H9 (cell line): ENCODE data around the gene TAF15. TPM values are rescaled to one million over a fixed set of nuclear protein-coding genes. Genes with fewer than 3 reads are reported as not detected.

Experiments used
- DNase-seq: peaks from one replicate; pipeline ENCODE4 v3.0.0-alpha.2; 2017
- H2AFZ ChIP-seq: one replicate; pipeline ENCODE4 v1.6.1; 2013; ENCODE audit warnings: mild to moderate bottlenecking, low read length, control low read depth, moderate library complexity
- H2AK5ac ChIP-seq: 2 replicates; pipeline ENCODE4 v1.6.1; 2013; ENCODE audit warnings: low read length, control low read depth, mixed read lengths; ENCODE audit not compliant: insufficient read length
- H2BK120ac ChIP-seq: one replicate; pipeline ENCODE4 v1.6.1; 2013; ENCODE audit warnings: low read depth, mild to moderate bottlenecking, low read length, control low read depth, inconsistent platforms; ENCODE audit not compliant: poor library complexity, severe bottlenecking
- H2BK12ac ChIP-seq: 2 replicates; pipeline ENCODE4 v1.6.1; 2013; ENCODE audit warnings: low read length, control low read depth, mixed read lengths, low read depth; ENCODE audit not compliant: insufficient read length
- H2BK15ac ChIP-seq: 2 replicates; pipeline ENCODE4 v1.6.1; 2013; ENCODE audit warnings: low read depth, low read length, control low read depth
- H2BK20ac ChIP-seq: one replicate; pipeline ENCODE4 v1.6.1; 2013; ENCODE audit warnings: low read depth, mild to moderate bottlenecking, low read length, control low read depth, inconsistent platforms; ENCODE audit not compliant: poor library complexity, severe bottlenecking
- H2BK5ac ChIP-seq: 2 replicates; pipeline ENCODE4 v1.6.1; 2013; ENCODE audit warnings: low read length, control low read depth, mixed read lengths; ENCODE audit not compliant: insufficient read length
- H3K14ac ChIP-seq: 2 replicates; pipeline ENCODE4 v1.6.1; 2013; ENCODE audit warnings: low read length, control low read depth; ENCODE audit not compliant: insufficient read depth
- H3K18ac ChIP-seq: 2 replicates; pipeline ENCODE4 v1.6.1; 2013; ENCODE audit warnings: low read depth, mild to moderate bottlenecking, mixed read lengths, low read length, control low read depth; ENCODE audit not compliant: insufficient read length
- H3K23ac ChIP-seq: 2 replicates; pipeline ENCODE4 v1.6.1; 2013; ENCODE audit warnings: low read length, control low read depth, mixed read lengths, low read depth; ENCODE audit not compliant: insufficient read length
- H3K23me2 ChIP-seq: 2 replicates; pipeline ENCODE4 v1.6.1; 2013; ENCODE audit warnings: low read depth, mild to moderate bottlenecking, mixed read lengths, low read length, control low read depth; ENCODE audit not compliant: insufficient read length, poor library complexity, severe bottlenecking
- H3K27ac ChIP-seq: 2 replicates; pipeline ENCODE4 v1.5.1; 2013; ENCODE audit warnings: low read length, control low read depth, mixed read lengths, low read depth; ENCODE audit not compliant: insufficient read length
- H3K27me3 ChIP-seq: 2 replicates; pipeline ENCODE4 v1.6.1; 2013; ENCODE audit warnings: low read length, control low read depth, inconsistent platforms; ENCODE audit not compliant: insufficient read depth
- H3K4ac ChIP-seq: 2 replicates; pipeline ENCODE4 v1.6.1; 2013; ENCODE audit warnings: low read depth, mild to moderate bottlenecking, control low read depth, inconsistent platforms, low read length, moderate library complexity
- H3K4me1 ChIP-seq: 2 replicates; pipeline ENCODE4 v1.6.1; 2013; ENCODE audit warnings: low read length, control low read depth, inconsistent platforms; ENCODE audit not compliant: insufficient read depth
- H3K4me2 ChIP-seq: 2 replicates; pipeline ENCODE4 v1.6.1; 2013; ENCODE audit warnings: low read length, control low read depth, mixed read lengths; ENCODE audit not compliant: insufficient read length, insufficient read depth
- H3K56ac ChIP-seq: 2 replicates; pipeline ENCODE4 v1.6.1; 2013; ENCODE audit warnings: low read depth, mild to moderate bottlenecking, mixed read lengths, low read length, control low read depth; ENCODE audit not compliant: insufficient read length
- H3K79me1 ChIP-seq: 2 replicates; pipeline ENCODE4 v1.6.1; 2013; ENCODE audit warnings: low read depth, mild to moderate bottlenecking, moderate library complexity, low read length, control low read depth, inconsistent platforms; ENCODE audit not compliant: insufficient read depth, poor library complexity, severe bottlenecking
- H3K79me2 ChIP-seq: 2 replicates; pipeline ENCODE4 v1.6.1; 2013; ENCODE audit warnings: low read length, control low read depth, inconsistent platforms; ENCODE audit not compliant: insufficient read depth
- H3K9ac ChIP-seq: 2 replicates; pipeline ENCODE4 v1.6.1; 2013; ENCODE audit warnings: low read length, control low read depth, mixed read lengths; ENCODE audit not compliant: insufficient read length; ENCODE audit errors: extremely low read depth
- H3K9me3 ChIP-seq: one replicate; pipeline ENCODE4 v1.6.1; 2013; ENCODE audit warnings: low read depth, low read length, inconsistent platforms; ENCODE audit not compliant: control insufficient read depth
- H3T11ph ChIP-seq: one replicate; pipeline ENCODE4 v1.6.1; 2013; ENCODE audit warnings: mild to moderate bottlenecking, low read length, control low read depth, inconsistent platforms
- H4K20me1 ChIP-seq: one replicate; pipeline ENCODE4 v1.6.1; 2013; ENCODE audit not compliant: control insufficient read depth, insufficient read length, insufficient read depth
- H4K5ac ChIP-seq: 2 replicates; pipeline ENCODE4 v1.6.1; 2013; ENCODE audit warnings: low read depth, mild to moderate bottlenecking, mixed read lengths, low read length, control low read depth; ENCODE audit not compliant: insufficient read length
- H4K8ac ChIP-seq: replicated peaks from 2 replicates; pipeline ENCODE4 v1.6.1; 2013; ENCODE audit warnings: low read length, control low read depth, mixed read lengths, low read depth; ENCODE audit not compliant: insufficient read length
- H4K91ac ChIP-seq: 2 replicates; pipeline ENCODE4 v1.6.1; 2013; ENCODE audit warnings: low read depth, mild to moderate bottlenecking, moderate library complexity, mixed read lengths, low read length, control low read depth; ENCODE audit not compliant: insufficient read length
- H3K27ac Mint-ChIP-seq, 3 experiments: 2 replicates in 2 of 3; 3 replicates in 1 of 3; pipeline ENCODE4 v1.8.0; 2020 to 2021; ENCODE audit warnings: mixed read lengths in 3 of 3, mild to moderate bottlenecking in 1 of 3, moderate library complexity in 1 of 3
- H3K27me3 Mint-ChIP-seq: 2 replicates; pipeline ENCODE4 v1.8.0; 2021; ENCODE audit warnings: low read depth, mild to moderate bottlenecking, moderate library complexity, mixed read lengths
- H3K36me3 Mint-ChIP-seq, 3 experiments: 2 replicates in 2 of 3; 3 replicates in 1 of 3; pipeline ENCODE4 v1.8.0; 2020 to 2021; ENCODE audit warnings: low read depth in 3 of 3, mixed read lengths in 3 of 3; ENCODE audit not compliant: insufficient read depth in 1 of 3
- H3K4me1 Mint-ChIP-seq, 2 experiments: 2 replicates each; pipeline ENCODE4 v1.8.0; 2020; ENCODE audit warnings: mixed read lengths in 2 of 2
- H3K4me3 Mint-ChIP-seq, 2 experiments: 2 replicates in 1 of 2; 3 replicates in 1 of 2; pipeline ENCODE4 v1.8.0; 2020 to 2021; ENCODE audit warnings: mild to moderate bottlenecking in 2 of 2, mixed read lengths in 2 of 2, moderate library complexity in 1 of 2
- H3K9me3 Mint-ChIP-seq, 2 experiments: 2 replicates in 1 of 2; 3 replicates in 1 of 2; pipeline ENCODE4 v1.8.0; 2020; ENCODE audit warnings: mild to moderate bottlenecking in 2 of 2, mixed read lengths in 2 of 2, moderate library complexity in 1 of 2
- CTCF ChIP-seq: fragments of 200-600 bp; sonication (generic); conservative IDR thresholded peaks from 3 replicates; pipeline ENCODE4 v1.8.0; 2021; ENCODE audit warnings: antibody characterized with exemption, mild to moderate bottlenecking
- WGBS: extraction: QIAGEN DNeasy Blood & Tissue Kit; methylation state at CpG from one replicate; pipeline ENCODE4 v1.1.7; 2013; ENCODE audit warnings: missing lambda C conversion rate, low lambda C conversion rate, mixed read lengths; ENCODE audit not compliant: insufficient read length; ENCODE audit errors: extremely low coverage; 5-methylcytosine and 5-hydroxymethylcytosine counted together
- total RNA-seq: library from RNA; stranded (reverse); gene quantifications from 2 replicates; pipeline ENCODE4 v1.2.1, GENCODE V29; 2021

TAF15 gene
- total RNA-seq, 1 experiment from 2014 or later: 304 TPM

DNA sequence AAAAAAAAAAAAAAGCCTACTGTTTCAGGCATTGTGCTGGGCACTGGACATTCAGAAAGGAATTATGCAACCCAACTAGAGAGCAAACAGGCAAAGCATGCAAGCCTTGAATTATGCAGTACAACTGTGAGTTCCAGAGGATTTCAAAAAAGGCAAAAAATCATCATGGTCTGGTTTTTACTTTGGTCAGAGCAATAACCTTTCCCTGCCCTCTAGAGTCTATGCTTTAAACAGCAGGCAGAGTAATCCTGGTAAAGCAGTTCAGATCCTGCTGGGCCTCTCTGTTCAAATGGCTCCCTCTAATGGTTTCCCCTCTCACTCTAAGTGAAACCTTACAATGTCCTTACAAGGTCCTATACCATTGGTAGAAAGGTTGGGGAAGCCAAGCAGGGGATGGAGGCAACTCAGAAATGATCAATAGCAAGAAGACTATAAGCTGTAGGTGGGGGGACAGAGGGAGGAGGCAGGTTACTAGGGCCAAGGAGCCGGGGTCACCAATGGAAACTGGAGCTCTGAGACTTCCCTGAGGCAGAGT lies 4.6 kb upstream of the TAF15 start:
- Histone ChIP-seq H2BK12ac (no peak overlapping the region), H4K8ac (no peak overlapping the region), H3K9me3 (no peaks in the 10 kb centered on the region), H3K56ac (no peak overlapping the region), H3K4ac (no peak overlapping the region), H3K27ac (no peak overlapping the region), H4K5ac (no peak overlapping the region), H3K4me1 (no peaks in the 10 kb centered on the region), H3K79me1 (no peaks in the 10 kb centered on the region), H2BK20ac (no peak overlapping the region), H3K9ac (no peak overlapping the region), H3T11ph (no peak overlapping the region), H4K91ac (no peak overlapping the region), H3K27me3 (no peaks in the 10 kb centered on the region), H3K79me2 (no peaks in the 10 kb centered on the region; the same call in 1 of the 2 replicates), H2BK5ac (no peak overlapping the region), H2BK15ac (no peak overlapping the region), H4K20me1 (no peaks in the 10 kb centered on the region), H2AK5ac (no peak overlapping the region), H2BK120ac (no peak overlapping the region), H3K23me2 (no peaks in the 10 kb centered on the region), H2AFZ (no peak overlapping the region), H3K23ac (no peak overlapping the region), H3K4me2 (no peak overlapping the region), H3K18ac (peak overlapping the region; percentile 43), H3K14ac (no peak overlapping the region)
- no CpG with 5 or more reads among the region's 1 CpG for WGBS
- Mint-ChIP-seq H3K4me3 (no peak overlapping the region), H3K4me1 (peaks cover 17 to 18% of the 10 kb centered on the region in 2 experiments), H3K27ac (0 out of 7 replicates have a peak overlapping the region, but pooled peaks of 1 of the 3 experiments have one; percentile 39), H3K36me3 (no peaks in the 10 kb centered on the region), H3K9me3 (no peaks in the 10 kb centered on the region), H3K27me3 (peaks cover 12% of the 10 kb centered on the region)
- peak; percentile 83 for DNase-seq
- TF ChIP-seq CTCF: peak; percentile 83
